ENCODE measurements around the gene ACTMAP.
"Not testable (repeated sequence)": the region's sequence is repeated elsewhere in the genome, so short reads cannot be mapped to it uniquely, and the experiment has no call there.

Gene ACTMAP, protein sequence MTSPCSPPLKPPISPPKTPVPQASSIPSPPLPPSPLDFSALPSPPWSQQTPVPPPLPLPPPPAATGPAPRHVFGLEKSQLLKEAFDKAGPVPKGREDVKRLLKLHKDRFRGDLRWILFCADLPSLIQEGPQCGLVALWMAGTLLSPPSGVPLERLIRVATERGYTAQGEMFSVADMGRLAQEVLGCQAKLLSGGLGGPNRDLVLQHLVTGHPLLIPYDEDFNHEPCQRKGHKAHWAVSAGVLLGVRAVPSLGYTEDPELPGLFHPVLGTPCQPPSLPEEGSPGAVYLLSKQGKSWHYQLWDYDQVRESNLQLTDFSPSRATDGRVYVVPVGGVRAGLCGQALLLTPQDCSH

DNA sequence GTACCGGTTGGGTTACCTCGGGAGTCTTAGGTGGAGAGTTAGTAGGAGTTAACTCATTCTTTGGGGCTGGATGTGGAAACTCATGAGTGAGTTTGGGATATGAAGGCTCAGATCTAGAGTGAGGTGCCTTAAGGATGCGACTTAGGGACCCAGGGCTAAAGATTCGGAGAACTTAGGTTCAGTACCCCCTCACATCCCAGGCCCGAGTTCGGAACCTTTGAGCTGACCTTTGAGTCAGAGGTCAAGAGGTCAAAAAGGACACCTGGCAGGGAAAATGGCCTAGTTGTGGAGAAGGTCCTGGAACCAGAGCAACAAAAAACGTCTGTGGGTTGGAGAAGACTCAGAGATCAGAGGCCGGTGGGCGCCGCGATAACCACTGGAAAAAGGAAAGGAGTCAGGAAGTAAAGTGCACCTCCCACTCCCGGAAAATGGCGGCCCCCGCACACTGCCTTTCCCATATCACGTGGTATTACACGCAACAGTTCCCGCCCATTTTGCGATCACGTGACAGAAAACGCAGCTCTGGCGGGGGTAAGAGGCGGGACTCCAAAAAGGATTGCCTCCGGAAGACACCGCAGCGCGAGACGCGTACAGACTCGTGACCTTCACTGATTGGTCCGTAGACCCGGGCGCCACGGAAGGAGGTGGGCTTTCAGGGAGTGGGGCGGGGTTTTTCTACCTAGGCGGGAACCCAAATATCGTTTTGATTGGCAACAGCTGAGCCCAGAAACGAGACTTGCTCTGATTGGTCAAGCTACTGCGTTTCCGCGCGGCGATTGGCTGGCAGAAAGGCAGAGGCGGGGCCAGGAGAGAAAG lies at the start of gene ACTMAP:
Gene ACTMAP, minus strand, starts transcription at position 420 of the 816 bp plus-strand sequence. CDS start 674 bp downstream, outside the sequence.
- in situ Hi-C loops (cut with HindIII; ENCODE audit: low sequenced_read_pairs): no loop called here

DNA sequence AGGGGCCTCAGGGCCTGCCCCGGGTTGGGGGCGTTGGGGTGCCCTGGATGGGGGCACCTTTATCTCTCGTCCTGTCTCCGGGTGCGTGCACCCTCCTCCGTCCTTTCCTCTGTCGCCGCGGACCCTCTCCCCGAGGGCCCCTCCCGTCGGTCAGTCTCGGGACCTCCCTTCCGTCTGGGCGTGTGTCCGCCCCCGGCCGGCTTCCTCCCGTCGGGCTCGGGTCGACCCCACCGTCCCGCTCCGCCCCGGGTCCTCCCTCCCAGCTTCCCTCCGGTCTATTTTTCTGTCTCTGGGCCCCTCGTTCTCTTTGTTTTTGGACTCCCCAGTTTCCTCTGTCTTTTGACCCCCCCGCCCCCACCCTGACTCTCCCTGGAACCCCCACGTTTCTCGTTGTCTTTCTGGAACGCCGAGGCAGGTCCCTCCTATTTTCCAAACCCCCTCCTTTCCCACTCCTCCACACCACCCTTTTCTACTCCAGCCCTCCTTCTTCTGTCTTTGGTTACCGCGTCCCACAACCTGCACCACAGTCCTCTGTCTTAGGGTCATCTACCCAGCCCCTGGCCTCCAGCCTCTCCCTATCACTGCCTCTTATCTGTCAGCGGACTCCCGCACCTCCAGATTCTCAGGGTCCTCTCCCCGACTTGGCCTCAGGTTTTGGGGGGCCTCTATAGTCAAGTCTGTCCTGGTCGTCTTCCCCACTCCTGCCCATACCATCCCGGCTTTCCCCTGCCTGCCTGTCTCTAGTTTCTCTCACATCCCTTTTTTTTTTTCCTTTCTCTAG lies 49.5 kb upstream of the ACTMAP start:
- in situ Hi-C loops (cut with HindIII; ENCODE audit: low sequenced_read_pairs): no loop called here

DNA sequence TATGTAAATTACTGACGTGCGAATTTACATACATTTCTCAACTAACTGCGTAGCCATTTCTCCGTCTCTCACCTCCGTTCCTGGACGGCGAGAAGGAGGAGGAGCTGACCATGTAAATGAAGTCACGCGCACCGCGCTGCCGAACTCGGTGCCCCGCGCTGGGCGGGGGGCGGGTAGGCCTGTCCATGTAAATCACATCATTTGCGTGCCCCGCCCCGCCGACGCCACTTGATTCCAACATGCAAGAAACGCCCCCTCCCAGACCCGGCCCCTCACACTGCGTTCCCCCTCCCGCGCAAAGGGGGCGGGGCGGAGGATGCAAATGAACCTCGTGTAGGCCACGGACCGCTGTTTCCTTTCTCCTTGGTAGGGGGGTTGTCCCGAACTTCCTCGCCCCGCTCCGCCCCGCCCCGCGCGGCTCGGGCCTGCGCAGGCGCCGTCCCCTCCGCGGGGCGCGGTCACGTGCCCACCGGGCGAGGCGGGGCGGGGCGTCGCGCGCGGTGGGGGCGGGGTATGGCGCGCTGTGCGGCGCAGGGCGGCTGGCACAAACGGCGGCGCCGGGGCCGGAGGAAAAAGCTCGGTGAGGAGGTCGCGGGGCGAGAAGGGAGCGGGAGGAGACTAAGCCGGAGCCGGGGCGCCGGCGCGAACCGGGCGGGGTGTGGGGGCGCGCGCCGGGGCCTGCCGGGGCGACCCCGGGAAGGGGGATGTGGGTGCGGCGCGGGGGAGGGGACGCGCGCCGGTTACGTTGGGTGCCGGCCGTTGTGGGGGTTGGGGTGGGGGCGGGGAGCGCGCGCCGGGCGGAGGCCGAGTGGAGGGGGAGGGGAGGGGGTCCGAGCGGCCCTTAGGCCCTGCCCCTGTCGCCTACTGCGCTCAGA lies 48.6 kb upstream of the ACTMAP start, which contains the start of gene EGLN2:
Gene EGLN2, plus strand, starts transcription at position 509 of the 875 bp plus-strand sequence. CDS start 1,382 bp downstream, outside the sequence.
- in situ Hi-C loops (cut with HindIII; ENCODE audit: low sequenced_read_pairs): no loop called here

DNA sequence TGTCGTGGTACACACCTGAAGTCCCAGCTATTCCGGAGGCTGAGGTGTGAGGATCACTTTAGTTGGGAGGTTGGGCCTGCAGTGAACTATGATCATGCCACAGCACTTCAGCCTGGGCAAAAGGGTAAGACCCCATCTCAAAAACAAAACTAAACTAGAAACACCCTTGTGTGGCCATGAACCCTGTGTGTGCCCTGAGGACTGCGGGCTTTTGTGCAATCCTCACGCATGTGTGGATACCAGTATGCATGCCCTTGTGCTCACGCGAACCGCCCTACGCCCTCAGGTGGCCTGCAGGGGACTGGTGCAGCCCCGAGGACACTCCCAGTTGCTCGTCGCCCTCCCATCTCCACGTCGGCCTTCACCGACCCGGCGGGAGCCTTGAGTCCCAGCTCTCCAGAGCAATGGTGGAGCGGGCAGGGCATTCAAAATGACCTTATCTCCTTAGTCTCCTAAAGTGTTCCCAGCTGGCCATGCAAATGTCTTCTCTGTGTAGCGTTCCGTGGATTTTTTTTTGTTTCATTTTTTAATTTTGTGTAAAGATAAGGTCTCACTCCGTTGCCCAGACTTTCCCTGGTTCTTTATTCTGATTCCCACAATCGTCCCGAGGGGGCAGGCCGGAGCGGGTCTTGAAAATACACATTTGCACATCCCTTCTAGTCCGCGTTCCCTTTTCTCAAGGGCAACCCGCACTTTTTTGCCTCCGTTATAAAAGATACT lies 47.8 kb upstream of the ACTMAP start:
- in situ Hi-C loops (cut with HindIII; ENCODE audit: low sequenced_read_pairs): no loop called here

DNA sequence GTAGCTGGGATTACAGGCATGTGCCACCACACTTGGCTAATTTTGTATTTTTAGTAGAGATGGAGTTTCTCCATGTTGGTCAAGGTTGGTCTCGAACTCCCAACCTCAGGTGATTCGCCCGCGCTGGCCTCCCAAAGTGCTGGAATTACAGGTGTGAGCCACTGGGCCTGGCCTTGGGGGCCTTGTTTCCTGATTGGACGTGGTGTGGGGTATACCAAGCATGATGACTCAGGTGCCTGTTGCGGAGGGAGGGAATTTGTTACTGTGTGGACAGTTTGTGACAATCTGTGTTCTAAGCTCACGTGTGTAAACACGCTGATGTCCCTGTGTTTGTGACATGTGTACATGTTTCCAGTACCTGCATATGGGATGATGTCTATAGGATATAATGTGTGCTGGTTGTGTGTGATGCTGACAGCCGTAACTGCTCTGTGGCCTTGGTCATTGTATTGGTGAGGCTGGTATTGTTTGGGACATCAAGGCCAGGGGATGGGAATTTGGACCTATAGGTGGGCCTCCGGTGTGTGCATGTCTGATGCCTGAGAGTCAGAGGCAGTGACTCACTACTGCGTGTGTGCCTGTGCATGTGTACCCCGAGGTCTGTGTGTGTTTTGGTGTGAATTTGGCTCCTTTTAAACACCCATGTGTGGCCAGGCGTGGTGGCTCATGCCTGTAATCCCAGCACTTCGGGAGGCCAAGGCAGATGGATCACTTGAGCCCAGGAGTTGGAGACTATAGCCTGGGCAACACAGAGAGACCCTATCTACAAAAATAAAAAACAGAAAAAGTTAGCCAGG lies 47.1 kb upstream of the ACTMAP start:
- in situ Hi-C loops (cut with HindIII; ENCODE audit: low sequenced_read_pairs): no loop called here

DNA sequence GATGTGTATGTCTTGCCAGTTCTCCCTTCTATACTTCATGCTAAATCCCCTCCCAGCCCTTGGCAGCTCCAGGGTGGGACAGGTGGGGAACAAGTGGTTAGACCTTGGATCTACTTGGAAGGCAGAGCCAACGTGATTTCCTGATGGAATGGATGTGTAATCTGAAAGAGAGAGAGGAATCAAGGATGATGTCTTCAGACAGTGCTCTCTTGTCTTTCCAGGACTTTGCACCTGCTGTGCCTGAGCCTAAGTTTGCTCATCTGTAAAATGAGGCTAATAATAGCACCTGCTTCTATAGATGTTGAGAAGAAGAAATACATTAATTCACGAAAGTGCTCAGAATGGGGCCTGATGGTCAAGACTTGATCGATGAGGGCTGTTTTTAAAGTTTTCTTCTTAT lies 41.7 kb upstream of the ACTMAP start:
- in situ Hi-C loops (cut with HindIII; ENCODE audit: low sequenced_read_pairs): no loop called here

DNA sequence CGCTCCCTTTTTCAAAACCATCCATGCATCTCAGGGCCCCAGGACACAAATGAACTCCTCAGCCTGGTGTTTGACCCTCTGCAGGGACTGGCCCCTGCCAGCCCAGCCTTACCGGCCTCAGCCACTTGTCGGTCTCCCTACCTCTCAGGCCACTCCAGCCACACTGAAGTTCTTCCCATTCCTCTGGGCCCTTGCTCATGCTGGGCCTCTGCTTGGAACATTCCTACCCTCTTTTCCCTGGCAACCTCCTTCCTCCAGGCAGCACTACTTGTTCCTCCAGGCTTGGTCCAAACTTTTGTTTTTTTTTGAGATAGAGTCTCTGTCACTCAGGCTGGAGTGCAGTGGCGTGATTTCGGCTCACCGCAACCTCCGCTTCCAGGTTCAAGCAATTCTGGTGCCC lies 41.1 kb upstream of the ACTMAP start:
- in situ Hi-C loops (cut with HindIII; ENCODE audit: low sequenced_read_pairs): no loop called here

DNA sequence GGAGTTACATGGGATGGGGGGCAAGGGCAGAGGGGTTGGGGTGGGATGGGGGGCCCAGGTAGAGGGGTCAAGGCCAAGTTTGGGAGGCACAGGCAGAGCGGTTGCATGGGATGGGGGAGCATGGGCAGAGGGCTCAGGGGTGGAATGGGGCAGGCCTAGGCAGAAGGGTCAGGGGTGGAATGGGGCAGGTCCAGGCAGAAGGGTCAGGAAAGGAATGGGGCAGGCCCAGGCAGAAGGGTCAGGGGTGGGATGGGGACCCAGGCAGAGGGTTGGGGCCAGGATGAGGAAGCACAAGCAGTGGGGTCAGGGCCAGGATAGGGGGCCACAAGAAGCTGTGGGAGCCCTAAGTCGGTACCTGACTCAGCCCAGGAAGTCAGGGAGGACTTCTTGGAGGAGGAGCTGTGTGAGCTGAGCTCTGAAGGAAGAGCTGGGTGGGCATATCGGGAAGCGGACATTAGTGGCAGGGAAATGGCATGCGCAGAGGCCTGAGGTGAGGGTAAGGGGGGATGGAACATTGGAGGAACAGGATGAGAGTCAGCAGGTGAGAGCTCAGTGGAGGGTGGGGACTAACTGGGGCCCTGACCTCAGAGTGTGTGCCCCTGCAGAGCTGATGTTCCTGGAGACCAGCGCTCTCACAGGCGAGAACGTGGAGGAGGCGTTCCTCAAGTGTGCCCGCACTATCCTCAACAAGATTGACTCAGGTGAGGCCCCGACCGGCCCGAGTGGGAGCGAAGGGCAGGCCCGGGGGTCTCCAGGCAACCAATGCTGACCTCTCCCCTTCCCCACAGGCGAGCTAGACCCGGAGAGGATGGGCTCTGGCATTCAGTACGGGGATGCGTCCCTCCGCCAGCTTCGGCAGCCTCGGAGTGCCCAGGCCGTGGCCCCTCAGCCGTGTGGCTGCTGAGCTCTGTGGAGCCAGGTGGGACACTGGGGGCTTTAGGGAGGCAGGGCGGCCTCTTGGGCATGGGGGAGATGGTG lies 36.1 kb upstream of the ACTMAP start:
- in situ Hi-C loops (cut with HindIII; ENCODE audit: low sequenced_read_pairs): no loop called here

DNA sequence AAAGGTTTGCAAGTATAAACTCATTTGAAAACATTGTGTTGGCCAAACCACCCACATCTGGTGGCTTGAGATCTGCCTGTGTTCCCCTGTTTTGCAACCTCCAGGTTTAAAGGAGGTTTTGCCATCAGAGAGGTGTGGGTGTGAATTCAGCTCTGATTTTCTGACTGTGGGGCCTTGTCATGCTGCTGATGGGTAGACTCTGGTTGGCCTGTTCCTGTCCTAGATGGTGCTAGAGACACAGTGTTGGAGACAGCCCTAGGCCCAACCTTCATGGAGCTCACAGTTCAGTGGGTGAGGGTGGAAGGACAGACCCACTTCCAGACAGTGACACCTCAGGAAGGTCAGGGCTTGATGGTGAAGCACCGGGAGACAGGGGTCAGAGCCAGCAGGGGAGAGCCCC lies 35.2 kb upstream of the ACTMAP start:
- in situ Hi-C loops (cut with HindIII; ENCODE audit: low sequenced_read_pairs): no loop called here

DNA sequence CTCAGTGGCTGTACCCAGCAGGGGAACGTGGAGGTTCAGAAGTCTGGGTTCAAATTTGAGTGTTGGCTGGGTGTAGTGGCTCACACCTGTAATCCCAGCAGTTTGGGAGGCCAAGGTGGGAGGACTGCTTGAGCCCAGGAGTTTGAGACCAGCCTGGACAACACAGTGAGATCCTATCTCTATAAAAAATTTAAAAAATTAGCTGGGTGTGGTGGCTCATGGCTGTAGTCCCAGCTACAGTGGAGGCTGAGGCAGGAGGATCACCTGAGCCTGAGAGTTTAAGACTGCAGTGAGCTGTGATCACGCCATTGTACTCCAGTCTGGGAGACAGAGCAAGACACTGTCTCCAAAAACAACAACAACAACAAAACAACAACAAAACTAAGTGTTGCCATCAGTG lies 33.9 kb upstream of the ACTMAP start:
- in situ Hi-C loops (cut with HindIII; ENCODE audit: low sequenced_read_pairs): not testable (repeated sequence)

DNA sequence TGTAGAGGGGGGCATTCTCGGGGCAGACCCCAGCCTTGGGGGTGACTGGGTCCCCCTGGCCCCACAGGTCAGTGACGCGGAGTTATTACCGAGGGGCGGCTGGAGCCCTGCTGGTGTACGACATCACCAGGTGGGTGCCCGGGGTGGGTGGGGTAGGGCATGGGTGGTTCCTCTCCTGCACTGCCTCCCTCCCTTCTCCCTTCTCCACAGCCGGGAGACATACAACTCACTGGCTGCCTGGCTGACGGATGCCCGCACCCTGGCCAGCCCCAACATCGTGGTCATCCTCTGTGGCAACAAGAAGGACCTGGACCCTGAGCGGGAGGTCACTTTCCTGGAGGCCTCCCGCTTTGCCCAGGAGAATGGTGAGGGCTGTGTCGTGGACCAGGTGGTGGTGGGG lies 33.4 kb upstream of the ACTMAP start:
- in situ Hi-C loops (cut with HindIII; ENCODE audit: low sequenced_read_pairs): no loop called here

DNA sequence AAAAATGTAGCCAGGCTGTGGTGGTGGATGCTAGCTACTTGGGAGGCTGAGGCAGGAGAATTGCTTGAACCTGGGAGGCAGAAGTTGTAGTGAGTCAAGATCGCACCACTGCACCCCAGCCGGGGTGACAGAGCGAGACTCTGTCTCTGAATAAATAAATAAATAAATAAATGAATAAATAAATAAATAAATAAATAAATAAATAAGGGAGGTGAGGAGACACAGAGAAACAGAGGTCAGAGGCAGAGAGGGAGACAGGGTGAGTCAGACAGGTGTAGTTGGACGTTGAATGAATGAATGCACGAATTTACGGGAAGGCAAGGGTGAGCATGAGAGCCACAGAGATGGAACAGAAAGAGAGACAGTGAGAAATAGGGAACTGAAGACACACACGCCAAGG lies 30.9 kb upstream of the ACTMAP start:
- in situ Hi-C loops (cut with HindIII; ENCODE audit: low sequenced_read_pairs): no loop called here

DNA sequence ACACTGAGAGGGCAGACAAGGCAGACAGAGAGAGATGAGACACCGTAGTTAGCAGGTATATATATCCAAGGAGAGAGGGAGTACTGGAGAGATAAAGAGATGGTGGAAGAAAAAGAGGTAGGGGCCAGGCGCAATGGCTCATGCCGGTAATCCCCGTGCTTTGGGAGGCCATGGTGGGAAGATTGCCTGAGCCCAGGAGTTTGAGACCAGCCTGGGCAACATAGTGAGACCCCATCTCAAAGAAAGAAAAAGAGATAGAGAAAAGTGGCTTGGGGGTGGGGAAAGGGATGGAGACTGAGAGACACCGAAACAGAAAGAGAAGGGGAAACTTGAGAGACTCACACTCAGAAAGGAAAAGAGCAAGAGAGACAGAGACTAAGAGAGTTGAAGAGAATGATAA lies 30.3 kb upstream of the ACTMAP start:
- in situ Hi-C loops (cut with HindIII; ENCODE audit: low sequenced_read_pairs): no loop called here

DNA sequence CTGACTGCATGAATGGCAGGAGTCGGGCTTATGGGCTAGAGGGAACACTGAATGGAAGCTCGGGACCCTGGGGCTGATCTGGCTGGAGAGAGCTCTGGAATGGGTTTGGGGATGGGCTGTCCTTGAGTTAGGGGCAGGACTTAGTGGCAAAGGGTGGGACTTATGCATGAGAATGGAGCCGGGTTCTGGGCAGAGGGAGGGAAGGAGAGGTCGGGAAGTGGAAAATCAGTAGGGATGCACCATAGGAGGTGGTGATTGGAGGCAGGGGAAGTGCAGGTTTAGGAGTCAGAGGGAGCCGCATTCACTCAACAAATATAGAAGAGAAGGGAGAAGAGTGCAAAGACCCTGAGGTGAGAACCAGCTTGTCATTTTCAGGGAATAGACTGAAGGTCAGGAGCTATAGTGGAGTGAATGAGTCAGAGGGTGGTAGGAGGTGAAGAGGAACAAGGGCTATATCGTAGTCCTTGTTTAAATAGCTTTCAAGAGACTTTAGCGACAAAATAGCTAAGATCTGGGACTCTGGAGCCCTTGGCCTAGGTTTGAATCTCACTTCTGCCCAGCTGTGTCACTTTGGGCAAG lies 28.5 kb upstream of the ACTMAP start:
- in situ Hi-C loops (cut with HindIII; ENCODE audit: low sequenced_read_pairs): no loop called here

DNA sequence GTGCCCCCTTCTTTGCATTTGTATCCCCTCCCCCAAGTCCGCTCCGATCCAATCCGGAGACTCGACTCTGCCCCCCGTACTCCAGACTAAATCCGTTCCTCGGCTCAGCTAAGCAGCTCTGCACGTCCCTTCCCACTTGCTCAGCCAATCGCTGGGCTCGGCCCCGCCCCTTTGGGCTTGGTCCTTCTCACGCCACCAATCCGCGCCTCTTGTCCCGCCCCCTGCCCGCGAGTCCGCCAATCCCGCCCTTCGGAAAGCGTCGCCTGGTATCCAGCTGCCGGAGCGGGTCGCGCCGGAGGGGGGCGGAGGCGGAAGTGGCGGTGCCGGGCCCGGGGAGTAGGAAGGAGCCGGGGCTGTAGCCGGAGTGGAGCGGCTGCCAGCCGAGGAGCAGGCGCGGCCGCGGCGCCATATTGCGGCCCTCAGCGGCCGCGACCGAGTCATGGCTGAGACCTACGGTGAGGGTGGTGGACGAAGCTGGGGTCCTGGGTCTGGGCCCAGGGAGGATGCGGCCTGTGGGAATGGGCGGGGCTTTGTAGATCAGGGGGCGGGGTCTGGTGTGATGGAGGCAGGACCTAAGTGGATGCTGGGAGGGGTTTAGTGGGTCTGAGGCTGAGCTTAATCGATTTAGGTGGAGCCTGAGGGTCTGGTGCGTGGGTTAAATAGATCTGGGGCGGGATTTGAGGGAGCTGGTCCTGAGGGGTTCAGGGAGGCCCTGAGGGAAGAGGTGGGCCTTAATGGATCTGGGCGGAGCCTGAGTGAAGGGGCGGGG lies 27.8 kb upstream of the ACTMAP start, which contains the start of gene RAB4B:
Gene RAB4B, plus strand, starts transcription at position 311 of the 769 bp plus-strand sequence. Its CDS starts 129 bp downstream, at position 440.
- in situ Hi-C loops (cut with HindIII; ENCODE audit: low sequenced_read_pairs): no loop called here

DNA sequence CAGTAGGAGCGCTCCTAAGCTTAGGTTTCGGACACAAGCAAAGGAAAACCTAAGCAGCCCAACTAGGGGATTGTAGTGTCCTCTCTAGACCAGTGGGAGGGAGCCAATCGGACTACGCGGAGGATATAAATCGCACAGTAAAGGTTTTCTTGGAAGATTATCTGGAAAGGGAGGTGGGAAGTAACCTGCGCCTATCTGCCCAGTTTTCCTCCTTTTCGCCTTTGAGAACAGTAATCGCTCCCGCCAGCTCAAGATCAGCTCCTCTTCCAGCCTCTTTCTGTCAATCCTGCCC lies 27.3 kb upstream of the ACTMAP start:
- in situ Hi-C loops (cut with HindIII; ENCODE audit: low sequenced_read_pairs): no loop called here

Data from DLD1 (cell line).